ENCODE results near the gene TBC1D9B.

GRCh38 chr5:179893958-179894895 is 13.5 kb downstream of the TBC1D9B start:
- TF ChIP-seq CTCF (IDR thresholded peaks at IDR 0.05) = no peak
- TF ChIP-seq ZFX (IDR thresholded peaks at IDR 0.05; ENCODE audit: borderline replicate concordance) = no peak

Data from 22Rv1 (cell line).